AG10803 (cell line): ENCODE results near the gene SPTBN5.

Experiments used
- DNase-seq: peaks from one replicate; pipeline ENCODE4 v3.0.0; 2010; ENCODE audit warnings: low read depth
- H3K4me3 ChIP-seq: 2 replicates; pipeline ENCODE4 v1.5.1; 2011; ENCODE audit warnings: mild to moderate bottlenecking, low read length, control low read depth
- TF ChIP-seq, protein P1 (sequence below): conservative IDR thresholded peaks from 2 replicates; pipeline ENCODE4 v1.5.1; 2011; ENCODE audit warnings: mild to moderate bottlenecking, low read length, control low read depth, inconsistent platforms

SPTBN5 gene

DNA sequence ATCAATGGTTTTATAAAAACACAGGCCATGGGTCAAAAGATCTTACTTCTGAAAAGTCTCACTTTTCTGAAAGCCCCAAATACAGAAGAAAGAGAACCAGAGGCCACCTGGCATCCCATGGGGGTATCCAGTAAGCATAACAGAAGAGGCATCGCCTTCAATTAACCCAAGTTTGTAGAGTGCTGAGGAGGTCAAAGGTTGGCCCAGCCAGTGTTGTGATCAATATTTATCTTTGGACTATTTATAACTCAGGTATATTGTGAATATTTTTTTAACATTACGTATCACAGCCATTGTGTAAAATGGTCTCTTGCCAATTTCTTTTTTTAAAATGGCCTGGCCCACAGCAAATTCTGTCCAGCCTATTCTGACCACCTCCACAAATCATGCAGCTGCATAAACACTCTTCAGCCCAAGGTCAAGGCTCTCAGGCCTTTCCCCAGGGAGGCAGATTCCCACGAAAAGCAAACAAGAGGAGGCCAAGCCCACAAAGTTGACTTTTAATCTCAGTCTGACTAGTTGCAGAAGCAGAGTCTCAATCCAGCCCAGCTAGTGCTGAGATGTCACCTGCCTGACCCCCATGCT is 26.2 kb upstream of the SPTBN5 start:
- no peak overlapping the region for H3K4me3 ChIP-seq
- peak; percentile 58 for DNase-seq
- TF ChIP-seq, protein P1, sequence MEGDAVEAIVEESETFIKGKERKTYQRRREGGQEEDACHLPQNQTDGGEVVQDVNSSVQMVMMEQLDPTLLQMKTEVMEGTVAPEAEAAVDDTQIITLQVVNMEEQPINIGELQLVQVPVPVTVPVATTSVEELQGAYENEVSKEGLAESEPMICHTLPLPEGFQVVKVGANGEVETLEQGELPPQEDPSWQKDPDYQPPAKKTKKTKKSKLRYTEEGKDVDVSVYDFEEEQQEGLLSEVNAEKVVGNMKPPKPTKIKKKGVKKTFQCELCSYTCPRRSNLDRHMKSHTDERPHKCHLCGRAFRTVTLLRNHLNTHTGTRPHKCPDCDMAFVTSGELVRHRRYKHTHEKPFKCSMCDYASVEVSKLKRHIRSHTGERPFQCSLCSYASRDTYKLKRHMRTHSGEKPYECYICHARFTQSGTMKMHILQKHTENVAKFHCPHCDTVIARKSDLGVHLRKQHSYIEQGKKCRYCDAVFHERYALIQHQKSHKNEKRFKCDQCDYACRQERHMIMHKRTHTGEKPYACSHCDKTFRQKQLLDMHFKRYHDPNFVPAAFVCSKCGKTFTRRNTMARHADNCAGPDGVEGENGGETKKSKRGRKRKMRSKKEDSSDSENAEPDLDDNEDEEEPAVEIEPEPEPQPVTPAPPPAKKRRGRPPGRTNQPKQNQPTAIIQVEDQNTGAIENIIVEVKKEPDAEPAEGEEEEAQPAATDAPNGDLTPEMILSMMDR, result no peak

DNA sequence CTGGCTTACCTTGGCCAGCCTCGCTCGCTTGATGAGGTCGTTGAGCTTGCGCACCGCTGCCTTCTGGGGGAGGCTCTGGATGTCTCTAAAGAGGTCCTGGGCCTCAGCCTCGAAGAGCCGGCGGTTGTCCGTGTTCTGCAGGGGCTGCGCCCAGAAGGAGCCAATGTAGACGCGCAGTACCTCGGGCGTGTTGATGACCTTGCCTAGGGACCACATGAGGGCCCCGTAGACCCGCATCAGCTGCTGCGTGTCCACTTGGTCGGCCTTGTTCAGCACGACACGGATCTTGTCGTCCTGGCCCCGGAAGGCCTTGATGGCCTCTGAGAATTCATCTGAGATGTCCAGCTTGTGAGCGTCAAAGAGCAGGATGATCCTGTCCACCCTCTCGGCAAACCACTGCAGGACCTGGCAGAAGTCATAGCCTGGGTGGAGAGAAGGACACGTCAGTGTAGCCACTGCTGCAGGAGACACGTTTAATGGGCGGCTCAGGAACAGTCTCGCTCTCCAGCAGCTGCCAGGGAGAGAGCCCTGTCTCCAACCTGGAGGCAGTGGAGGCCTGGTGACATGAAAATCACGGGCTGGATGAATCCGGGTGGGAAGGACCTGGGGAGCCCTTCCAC is 25.5 kb upstream of the SPTBN5 start:
- DNase-seq, result no peak
- no peak overlapping the region for H3K4me3 ChIP-seq
- TF ChIP-seq, protein P1, result no peak

GRCh38 chr15:41918506-41919126 is 24.8 kb upstream of the SPTBN5 start:
- DNase-seq, result no peak
- TF ChIP-seq, protein P1, result no peak
- no peak overlapping the region for H3K4me3 ChIP-seq

DNA sequence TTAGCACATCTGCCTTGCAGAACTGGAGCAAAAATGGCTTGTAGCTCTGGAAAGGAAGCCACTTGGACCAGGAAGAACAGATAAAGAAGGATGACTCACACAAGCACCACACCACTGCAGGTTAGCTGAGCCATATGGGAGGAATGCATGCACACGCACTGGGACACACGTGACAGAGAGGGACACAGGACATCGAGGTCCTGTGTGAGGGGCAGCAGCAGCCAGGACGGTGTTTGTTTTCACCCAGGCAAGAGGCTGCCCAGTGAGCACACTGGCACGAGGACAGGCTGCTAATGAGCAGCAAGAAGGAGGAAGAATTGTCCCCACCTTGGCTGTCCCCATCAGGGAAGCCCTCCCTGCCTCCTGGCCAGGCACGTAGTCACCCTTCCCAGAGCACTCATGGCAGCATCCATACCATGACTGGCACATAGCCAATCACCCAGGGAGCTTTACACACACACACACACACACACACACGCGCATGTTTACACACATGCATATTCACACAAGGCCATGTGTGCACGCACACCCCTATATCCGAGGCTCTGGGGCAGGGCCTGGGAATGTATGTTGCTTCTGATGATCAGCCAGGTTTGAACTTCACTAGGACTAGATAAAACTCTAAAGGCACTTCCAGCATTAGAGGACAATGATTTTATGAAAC is 24.0 kb upstream of the SPTBN5 start:
- TF ChIP-seq, protein P1, result no peak
- DNase-seq, result peak; percentile 71

GRCh38 chr15:41915255-41915994 is 21.6 kb upstream of the SPTBN5 start:
- no peak for DNase-seq
- TF ChIP-seq, protein P1, result no peak
- no peak overlapping the region for H3K4me3 ChIP-seq

More for the DNA sequence above, 24.0 kb upstream of the SPTBN5 start:
- H3K4me3 ChIP-seq, result no peak overlapping the region

DNA sequence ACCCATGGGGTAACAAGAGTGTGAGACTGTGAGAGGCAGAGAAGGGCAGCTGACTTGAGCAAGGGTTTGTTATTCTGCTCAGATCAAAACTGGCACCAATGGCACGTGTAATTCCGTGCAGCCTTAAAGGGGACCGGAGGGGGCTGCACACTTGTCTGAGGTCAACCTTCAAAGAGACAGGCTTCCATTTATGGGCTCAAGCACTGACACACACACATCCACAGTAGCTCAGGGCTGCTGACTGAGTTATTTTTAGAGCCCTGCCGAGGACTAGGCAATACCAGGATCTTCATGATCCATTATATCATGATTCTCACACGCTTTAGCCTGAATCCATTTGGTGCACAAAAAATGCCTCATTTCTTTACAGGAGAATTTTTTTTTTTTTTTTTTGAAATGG is 20.6 kb upstream of the SPTBN5 start:
- no peak overlapping the region for H3K4me3 ChIP-seq
- DNase-seq, result no peak
- TF ChIP-seq, protein P1, result no peak
